Measurements from ENCODE around the gene HNF1A. TPM values are rescaled to one million over a fixed set of nuclear protein-coding genes. Genes with fewer than 3 reads are reported as not detected.

The HNF1A gene
- total and polyA plus RNA-seq, 2 of the 13 experiments (the other 11 are each of a cell fraction or from before 2014, with no cell fraction given) = 13.4 to 34.7 TPM

DNA sequence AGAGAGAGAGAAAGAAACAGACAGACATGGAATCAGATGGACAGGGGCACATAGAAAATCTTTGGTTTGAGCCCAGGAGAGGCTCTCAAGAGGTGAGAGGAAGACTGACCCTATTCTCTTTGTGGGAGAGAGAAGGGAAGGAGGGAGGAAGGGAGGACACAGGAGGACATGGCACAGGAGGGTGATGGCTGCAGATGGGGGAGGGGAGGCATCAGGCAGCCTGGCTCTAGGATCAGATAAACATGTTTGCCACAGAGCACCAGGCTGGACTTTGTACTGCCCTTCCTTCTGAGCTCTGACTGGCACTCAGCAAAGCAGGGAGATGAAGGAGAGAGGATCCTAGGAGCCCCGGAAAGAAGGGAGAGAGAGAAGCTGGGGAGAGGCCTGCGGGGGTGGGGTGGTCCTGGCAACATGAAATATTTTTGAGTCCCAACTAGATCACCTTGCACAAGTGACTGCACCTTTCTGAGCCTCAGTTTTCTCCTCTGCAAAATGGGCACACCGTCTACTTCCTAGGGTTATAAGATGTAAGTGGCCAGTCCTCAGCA lies 6.1 kb downstream of the HNF1A start (continued):
- TF ChIP-seq, protein P1, sequence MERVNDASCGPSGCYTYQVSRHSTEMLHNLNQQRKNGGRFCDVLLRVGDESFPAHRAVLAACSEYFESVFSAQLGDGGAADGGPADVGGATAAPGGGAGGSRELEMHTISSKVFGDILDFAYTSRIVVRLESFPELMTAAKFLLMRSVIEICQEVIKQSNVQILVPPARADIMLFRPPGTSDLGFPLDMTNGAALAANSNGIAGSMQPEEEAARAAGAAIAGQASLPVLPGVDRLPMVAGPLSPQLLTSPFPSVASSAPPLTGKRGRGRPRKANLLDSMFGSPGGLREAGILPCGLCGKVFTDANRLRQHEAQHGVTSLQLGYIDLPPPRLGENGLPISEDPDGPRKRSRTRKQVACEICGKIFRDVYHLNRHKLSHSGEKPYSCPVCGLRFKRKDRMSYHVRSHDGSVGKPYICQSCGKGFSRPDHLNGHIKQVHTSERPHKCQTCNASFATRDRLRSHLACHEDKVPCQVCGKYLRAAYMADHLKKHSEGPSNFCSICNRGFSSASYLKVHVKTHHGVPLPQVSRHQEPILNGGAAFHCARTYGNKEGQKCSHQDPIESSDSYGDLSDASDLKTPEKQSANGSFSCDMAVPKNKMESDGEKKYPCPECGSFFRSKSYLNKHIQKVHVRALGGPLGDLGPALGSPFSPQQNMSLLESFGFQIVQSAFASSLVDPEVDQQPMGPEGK (CRISPR knock-in tag; IDR thresholded peaks at IDR 0.05) = no peak
- TF ChIP-seq ASH2L (IDR thresholded peaks at IDR 0.05; ENCODE audit: insufficient read length, low read depth, low read length) (peak; percentile 59), AKAP8 (CRISPR knock-in tag; IDR thresholded peaks at IDR 0.05) (peak; percentile 64; the same call in 1 of the 2 replicates), ZNF383 (CRISPR knock-in tag; IDR thresholded peaks at IDR 0.05; ENCODE audit: borderline replicate concordance) (no peak), ZNF232 (CRISPR knock-in tag; IDR thresholded peaks at IDR 0.05; ENCODE audit: borderline replicate concordance) (no peak), ZNF879 (CRISPR knock-in tag; IDR thresholded peaks at IDR 0.05) (no peak), RBAK (CRISPR knock-in tag; IDR thresholded peaks at IDR 0.05) (no peak), ZNF24 (IDR thresholded peaks at IDR 0.05) (peak; percentile 69; the same call in 1 of the 2 replicates), HIVEP1 (CRISPR knock-in tag; IDR thresholded peaks at IDR 0.05) (no peak), ZNF160 (CRISPR knock-in tag; IDR thresholded peaks at IDR 0.05) (no peak), SRSF1 (optimal IDR thresholded peaks at IDR 0.05; ENCODE audit: low read depth, low read length) (no peak), ZNF549 (CRISPR knock-in tag; IDR thresholded peaks at IDR 0.05) (no peak), SALL1 (CRISPR knock-in tag; IDR thresholded peaks at IDR 0.05) (peak; percentile 76), HDAC6 (IDR thresholded peaks at IDR 0.05; ENCODE audit: low read depth, low read length) (no peak), PRPF4 (IDR thresholded peaks at IDR 0.05; ENCODE audit: low read depth, low read length, poor library complexity, severe bottlenecking) (no peak), KDM6A (CRISPR knock-in tag; IDR thresholded peaks at IDR 0.05; ENCODE audit: low read depth) (peak; percentile 70), NFYB (CRISPR knock-in tag; IDR thresholded peaks at IDR 0.05) (no peak), DPF2 (CRISPR knock-in tag; IDR thresholded peaks at IDR 0.05; ENCODE audit: borderline replicate concordance, low read depth) (0 out of 2 replicates have a peak, but pooled peaks have one; percentile 35), ZSCAN5A (CRISPR knock-in tag; IDR thresholded peaks at IDR 0.05; ENCODE audit: borderline replicate concordance) (peak; percentile 33; the same call in 1 of the 2 replicates)
- TF ChIP-seq, protein P2, sequence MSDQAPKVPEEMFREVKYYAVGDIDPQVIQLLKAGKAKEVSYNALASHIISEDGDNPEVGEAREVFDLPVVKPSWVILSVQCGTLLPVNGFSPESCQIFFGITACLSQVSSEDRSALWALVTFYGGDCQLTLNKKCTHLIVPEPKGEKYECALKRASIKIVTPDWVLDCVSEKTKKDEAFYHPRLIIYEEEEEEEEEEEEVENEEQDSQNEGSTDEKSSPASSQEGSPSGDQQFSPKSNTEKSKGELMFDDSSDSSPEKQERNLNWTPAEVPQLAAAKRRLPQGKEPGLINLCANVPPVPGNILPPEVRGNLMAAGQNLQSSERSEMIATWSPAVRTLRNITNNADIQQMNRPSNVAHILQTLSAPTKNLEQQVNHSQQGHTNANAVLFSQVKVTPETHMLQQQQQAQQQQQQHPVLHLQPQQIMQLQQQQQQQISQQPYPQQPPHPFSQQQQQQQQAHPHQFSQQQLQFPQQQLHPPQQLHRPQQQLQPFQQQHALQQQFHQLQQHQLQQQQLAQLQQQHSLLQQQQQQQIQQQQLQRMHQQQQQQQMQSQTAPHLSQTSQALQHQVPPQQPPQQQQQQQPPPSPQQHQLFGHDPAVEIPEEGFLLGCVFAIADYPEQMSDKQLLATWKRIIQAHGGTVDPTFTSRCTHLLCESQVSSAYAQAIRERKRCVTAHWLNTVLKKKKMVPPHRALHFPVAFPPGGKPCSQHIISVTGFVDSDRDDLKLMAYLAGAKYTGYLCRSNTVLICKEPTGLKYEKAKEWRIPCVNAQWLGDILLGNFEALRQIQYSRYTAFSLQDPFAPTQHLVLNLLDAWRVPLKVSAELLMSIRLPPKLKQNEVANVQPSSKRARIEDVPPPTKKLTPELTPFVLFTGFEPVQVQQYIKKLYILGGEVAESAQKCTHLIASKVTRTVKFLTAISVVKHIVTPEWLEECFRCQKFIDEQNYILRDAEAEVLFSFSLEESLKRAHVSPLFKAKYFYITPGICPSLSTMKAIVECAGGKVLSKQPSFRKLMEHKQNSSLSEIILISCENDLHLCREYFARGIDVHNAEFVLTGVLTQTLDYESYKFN (CRISPR knock-in tag; conservative IDR thresholded peaks at IDR 0.05) = peak; percentile 84
- TF ChIP-seq, protein P3, sequence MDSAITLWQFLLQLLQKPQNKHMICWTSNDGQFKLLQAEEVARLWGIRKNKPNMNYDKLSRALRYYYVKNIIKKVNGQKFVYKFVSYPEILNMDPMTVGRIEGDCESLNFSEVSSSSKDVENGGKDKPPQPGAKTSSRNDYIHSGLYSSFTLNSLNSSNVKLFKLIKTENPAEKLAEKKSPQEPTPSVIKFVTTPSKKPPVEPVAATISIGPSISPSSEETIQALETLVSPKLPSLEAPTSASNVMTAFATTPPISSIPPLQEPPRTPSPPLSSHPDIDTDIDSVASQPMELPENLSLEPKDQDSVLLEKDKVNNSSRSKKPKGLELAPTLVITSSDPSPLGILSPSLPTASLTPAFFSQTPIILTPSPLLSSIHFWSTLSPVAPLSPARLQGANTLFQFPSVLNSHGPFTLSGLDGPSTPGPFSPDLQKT (CRISPR knock-in tag; IDR thresholded peaks at IDR 0.05; ENCODE audit: borderline replicate concordance) = no peak

Measured in HepG2 (cell line).